OCI-LY1 (cell line): ENCODE results near the gene MCF2L2.

ENCODE experiments used
- H2AFZ ChIP-seq: fragments of 200-600 bp; sonication (generic), shearing (Covaris generic); 2 replicates; pipeline ENCODE4 v1.6.0; 2014; ENCODE audit warnings: antibody characterized with exemption, mild to moderate bottlenecking, low read length
- H3F3A ChIP-seq: fragments of 200-600 bp; sonication (generic), shearing (Covaris generic); 2 replicates; pipeline ENCODE4 v1.6.0; 2014; ENCODE audit warnings: mild to moderate bottlenecking, antibody characterized with exemption, low read length, moderate library complexity; ENCODE audit not compliant: insufficient read depth
- H3K27ac ChIP-seq: fragments of 200-600 bp; sonication (generic); 2 replicates; pipeline ENCODE4 v1.5.1; 2014; ENCODE audit warnings: low read length, mixed run types, mild to moderate bottlenecking, low read depth; ENCODE audit not compliant: poor library complexity, severe bottlenecking
- H3K27me3 ChIP-seq: fragments of 200-600 bp; sonication (generic); 2 replicates; pipeline ENCODE4 v1.6.0; 2014; ENCODE audit warnings: antibody characterized with exemption, mild to moderate bottlenecking, low read length, moderate library complexity; ENCODE audit not compliant: insufficient read depth
- H3K36me3 ChIP-seq: fragments of 200-600 bp; sonication (generic); 2 replicates; pipeline ENCODE4 v1.6.1; 2014; ENCODE audit warnings: mild to moderate bottlenecking, antibody characterized with exemption, low read length, moderate library complexity, mixed read lengths; ENCODE audit not compliant: insufficient read depth
- H3K4me1 ChIP-seq: fragments of 200-600 bp; sonication (generic); 2 replicates; pipeline ENCODE4 v1.5.1; 2014; ENCODE audit warnings: mild to moderate bottlenecking, low read length, moderate library complexity; ENCODE audit not compliant: insufficient read depth, severe bottlenecking
- H3K4me2 ChIP-seq: fragments of 200-600 bp; sonication (generic), shearing (Covaris generic); 2 replicates; pipeline ENCODE4 v1.6.1; 2014; ENCODE audit warnings: low read length
- H3K4me3 ChIP-seq: fragments of 200-600 bp; sonication (generic); 2 replicates; pipeline ENCODE4 v1.5.1; 2014; ENCODE audit warnings: low read length, low read depth, mild to moderate bottlenecking, mixed read lengths; ENCODE audit not compliant: poor library complexity, severe bottlenecking
- H3K79me2 ChIP-seq: fragments of 200-600 bp; shearing (Covaris generic); 2 replicates; pipeline ENCODE4 v1.6.1; 2016; ENCODE audit warnings: mixed run types, low read length, mixed read lengths; ENCODE audit not compliant: insufficient read depth
- H3K9ac ChIP-seq: fragments of 200-600 bp; sonication (generic), shearing (Covaris generic); 2 replicates; pipeline ENCODE4 v1.6.1; 2014; ENCODE audit warnings: mild to moderate bottlenecking, low read length, mixed read lengths
- H3K9me2 ChIP-seq: fragments of 200-600 bp; sonication (generic), shearing (Covaris generic); 2 replicates; pipeline ENCODE4 v1.6.1; 2014; ENCODE audit warnings: low read depth, mild to moderate bottlenecking, low read length, mixed read lengths
- H3K9me3 ChIP-seq: fragments of 200-600 bp; shearing (Covaris generic); 2 replicates; pipeline ENCODE4 v1.6.1; 2014; ENCODE audit warnings: low read length, mixed read lengths
- H4K20me1 ChIP-seq: fragments of 200-600 bp; sonication (generic), shearing (Covaris generic); 2 replicates; pipeline ENCODE4 v1.6.0; 2016; ENCODE audit warnings: mild to moderate bottlenecking, low read length; ENCODE audit not compliant: insufficient read depth
- CTCF ChIP-seq: fragments of 200-600 bp; sonication (generic), shearing (Covaris generic); IDR thresholded peaks from 2 replicates; pipeline ENCODE4 v1.5.1; 2017; ENCODE audit warnings: mild to moderate bottlenecking, antibody characterized with exemption, low read length, moderate library complexity, mixed read lengths
- EZH2 ChIP-seq: fragments of 200-600 bp; sonication (generic), shearing (Covaris generic); IDR thresholded peaks from 2 replicates; pipeline ENCODE4 v1.8.0; 2017; ENCODE audit warnings: borderline replicate concordance, mixed run types, mild to moderate bottlenecking, antibody characterized with exemption, low read length, moderate library complexity, mixed read lengths

MCF2L2 gene

GRCh38 chr3:183313351-183313750 is 115.1 kb downstream of the MCF2L2 start:
- Histone ChIP-seq H4K20me1 (no peaks in the 10 kb centered on the region), H3K4me3 (no peak overlapping the region), H3K36me3 (no peaks in the 10 kb centered on the region), H3K27ac (no peak overlapping the region), H3K27me3 (no peaks in the 10 kb centered on the region), H3K9me3 (no peaks in the 10 kb centered on the region), H3K79me2 (no peaks in the 10 kb centered on the region), H2AFZ (no peak overlapping the region), H3K9me2 (no peaks in the 10 kb centered on the region), H3K4me1 (no peaks in the 10 kb centered on the region), H3F3A (no peaks in the 10 kb centered on the region), H3K4me2 (no peak overlapping the region), H3K9ac (no peak overlapping the region)
- TF ChIP-seq CTCF (no peak), EZH2 (no peak)

GRCh38 chr3:183312433-183312832 is 116.0 kb downstream of the MCF2L2 start:
- Histone ChIP-seq H4K20me1 (no peaks in the 10 kb centered on the region), H3K27ac (no peak overlapping the region), H3K27me3 (no peaks in the 10 kb centered on the region), H3K79me2 (no peaks in the 10 kb centered on the region), H3K4me2 (no peak overlapping the region), H3K4me3 (no peak overlapping the region), H3K9me2 (no peaks in the 10 kb centered on the region), H3K36me3 (no peaks in the 10 kb centered on the region), H2AFZ (no peak overlapping the region), H3K9ac (no peak overlapping the region), H3F3A (no peaks in the 10 kb centered on the region), H3K4me1 (no peaks in the 10 kb centered on the region), H3K9me3 (no peaks in the 10 kb centered on the region)
- TF ChIP-seq CTCF (no peak), EZH2 (no peak)

GRCh38 chr3:183310936-183311335 is 117.5 kb downstream of the MCF2L2 start:
- H3K79me2 ChIP-seq, result no peaks in the 10 kb centered on the region
- no peak overlapping the region for H3K4me2 ChIP-seq
- H3K4me1 ChIP-seq, result no peaks in the 10 kb centered on the region
- no peaks in the 10 kb centered on the region for H4K20me1 ChIP-seq
- no peak overlapping the region for H3K27ac ChIP-seq
- no peaks in the 10 kb centered on the region for H3F3A ChIP-seq
- no peak overlapping the region for H3K9ac ChIP-seq
- no peaks in the 10 kb centered on the region for H3K9me2 ChIP-seq
- no peaks in the 10 kb centered on the region for H3K27me3 ChIP-seq
- no peaks in the 10 kb centered on the region for H3K9me3 ChIP-seq
- no peak overlapping the region for H3K4me3 ChIP-seq
- no peaks in the 10 kb centered on the region for H3K36me3 ChIP-seq
- no peak for TF ChIP-seq EZH2
- no peak for TF ChIP-seq CTCF
- H2AFZ ChIP-seq, result no peak overlapping the region
